ENCODE results near the gene SEL1L2.

The SEL1L2 gene

GRCh38 chr20:13870170-13870748 lies 120.2 kb downstream of the SEL1L2 start:
- no peak overlapping the region for H3K9ac ChIP-seq (ENCODE audit: low read depth, low read length)

GRCh38 chr20:13868331-13868730 lies 122.1 kb downstream of the SEL1L2 start:
- Histone ChIP-seq H3K9me3 (ENCODE audit: control insufficient read depth, insufficient read depth, low read length) (no peaks in the 10 kb centered on the region), H3K36me3 (ENCODE audit: insufficient read depth, low read length) (no peaks in the 10 kb centered on the region), H3K9ac (ENCODE audit: low read depth, low read length) (no peak overlapping the region), H3K4me1 (ENCODE audit: insufficient read depth, low read length) (peaks cover 16% of the 10 kb centered on the region)

More at GRCh38 chr20:13870170-13870748, 120.2 kb downstream of the SEL1L2 start:
- Histone ChIP-seq H3K36me3 (ENCODE audit: insufficient read depth, low read length) (no peaks in the 10 kb centered on the region), H3K4me1 (ENCODE audit: insufficient read depth, low read length) (peaks cover 22% of the 10 kb centered on the region), H3K9me3 (ENCODE audit: control insufficient read depth, insufficient read depth, low read length) (no peaks in the 10 kb centered on the region)

GRCh38 chr20:13865791-13866351 lies 124.5 kb downstream of the SEL1L2 start:
- H3K9me3 ChIP-seq (ENCODE audit: control insufficient read depth, insufficient read depth, low read length): no peaks in the 10 kb centered on the region
- no peak overlapping the region for H3K9ac ChIP-seq (ENCODE audit: low read depth, low read length)

GRCh38 chr20:13865156-13865555 lies 125.3 kb downstream of the SEL1L2 start:
- Histone ChIP-seq H3K36me3 (ENCODE audit: insufficient read depth, low read length) (no peaks in the 10 kb centered on the region), H3K9ac (ENCODE audit: low read depth, low read length) (no peak overlapping the region), H3K4me1 (ENCODE audit: insufficient read depth, low read length) (peaks cover 16% of the 10 kb centered on the region), H3K9me3 (ENCODE audit: control insufficient read depth, insufficient read depth, low read length) (no peaks in the 10 kb centered on the region)

More at GRCh38 chr20:13865791-13866351, 124.5 kb downstream of the SEL1L2 start:
- Histone ChIP-seq H3K4me1 (ENCODE audit: insufficient read depth, low read length) (peaks cover 16% of the 10 kb centered on the region), H3K36me3 (ENCODE audit: insufficient read depth, low read length) (no peaks in the 10 kb centered on the region)

GRCh38 chr20:13863244-13863643 lies 127.2 kb downstream of the SEL1L2 start:
- Histone ChIP-seq H3K9ac (ENCODE audit: low read depth, low read length) (no peak overlapping the region), H3K9me3 (ENCODE audit: control insufficient read depth, insufficient read depth, low read length) (no peaks in the 10 kb centered on the region), H3K36me3 (ENCODE audit: insufficient read depth, low read length) (no peaks in the 10 kb centered on the region), H3K4me1 (ENCODE audit: insufficient read depth, low read length) (peaks cover 16% of the 10 kb centered on the region)

GRCh38 chr20:13862245-13862644 lies 128.2 kb downstream of the SEL1L2 start:
- H3K36me3 ChIP-seq (ENCODE audit: insufficient read depth, low read length): no peaks in the 10 kb centered on the region
- no peak overlapping the region for H3K9ac ChIP-seq (ENCODE audit: low read depth, low read length)
- peaks cover 16% of the 10 kb centered on the region for H3K4me1 ChIP-seq (ENCODE audit: insufficient read depth, low read length)
- H3K9me3 ChIP-seq (ENCODE audit: control insufficient read depth, insufficient read depth, low read length): no peaks in the 10 kb centered on the region

- Histone ChIP-seq H3K4me1 (ENCODE audit: insufficient read depth, low read length) (no peaks in the 10 kb centered on the region), H3K36me3 (ENCODE audit: insufficient read depth, low read length) (no peaks in the 10 kb centered on the region), H3K9ac (ENCODE audit: low read depth, low read length) (no peak overlapping the region), H3K9me3 (ENCODE audit: control insufficient read depth, insufficient read depth, low read length) (no peaks in the 10 kb centered on the region)
Observed at GRCh38 chr20:13858871-13859270, 131.5 kb downstream of the SEL1L2 start.

GRCh38 chr20:13858439-13858838 lies 132.0 kb downstream of the SEL1L2 start:
- Histone ChIP-seq H3K9ac (ENCODE audit: low read depth, low read length) (no peak overlapping the region), H3K36me3 (ENCODE audit: insufficient read depth, low read length) (no peaks in the 10 kb centered on the region), H3K9me3 (ENCODE audit: control insufficient read depth, insufficient read depth, low read length) (no peaks in the 10 kb centered on the region), H3K4me1 (ENCODE audit: insufficient read depth, low read length) (no peaks in the 10 kb centered on the region)

- H3K9me3 ChIP-seq (ENCODE audit: control insufficient read depth, insufficient read depth, low read length): no peaks in the 10 kb centered on the region
- H3K9ac ChIP-seq (ENCODE audit: low read depth, low read length): no peak overlapping the region
- H3K4me1 ChIP-seq (ENCODE audit: insufficient read depth, low read length): no peaks in the 10 kb centered on the region
- no peaks in the 10 kb centered on the region for H3K36me3 ChIP-seq (ENCODE audit: insufficient read depth, low read length)
Observed at GRCh38 chr20:13857961-13858360, 132.5 kb downstream of the SEL1L2 start.

- no peak overlapping the region for H3K9ac ChIP-seq (ENCODE audit: low read depth, low read length)
- H3K36me3 ChIP-seq (ENCODE audit: insufficient read depth, low read length): no peaks in the 10 kb centered on the region
- H3K9me3 ChIP-seq (ENCODE audit: control insufficient read depth, insufficient read depth, low read length): no peaks in the 10 kb centered on the region
- no peaks in the 10 kb centered on the region for H3K4me1 ChIP-seq (ENCODE audit: insufficient read depth, low read length)
Observed at GRCh38 chr20:13857304-13857703, 133.1 kb downstream of the SEL1L2 start.

GRCh38 chr20:13856354-13856753 lies 134.1 kb downstream of the SEL1L2 start:
- Histone ChIP-seq H3K4me1 (ENCODE audit: insufficient read depth, low read length) (no peaks in the 10 kb centered on the region), H3K9ac (ENCODE audit: low read depth, low read length) (no peak overlapping the region), H3K36me3 (ENCODE audit: insufficient read depth, low read length) (no peaks in the 10 kb centered on the region), H3K9me3 (ENCODE audit: control insufficient read depth, insufficient read depth, low read length) (no peaks in the 10 kb centered on the region)

- H3K36me3 ChIP-seq (ENCODE audit: insufficient read depth, low read length): no peaks in the 10 kb centered on the region
- no peaks in the 10 kb centered on the region for H3K9me3 ChIP-seq (ENCODE audit: control insufficient read depth, insufficient read depth, low read length)
- no peak overlapping the region for H3K9ac ChIP-seq (ENCODE audit: low read depth, low read length)
- no peaks in the 10 kb centered on the region for H3K4me1 ChIP-seq (ENCODE audit: insufficient read depth, low read length)
Observed at GRCh38 chr20:13855613-13856012, 134.8 kb downstream of the SEL1L2 start.

- Histone ChIP-seq H3K9ac (ENCODE audit: low read depth, low read length) (no peak overlapping the region), H3K4me1 (ENCODE audit: insufficient read depth, low read length) (no peaks in the 10 kb centered on the region), H3K36me3 (ENCODE audit: insufficient read depth, low read length) (no peaks in the 10 kb centered on the region), H3K9me3 (ENCODE audit: control insufficient read depth, insufficient read depth, low read length) (no peaks in the 10 kb centered on the region)
Observed at GRCh38 chr20:13852306-13852705, 138.1 kb downstream of the SEL1L2 start.

- H3K9ac ChIP-seq (ENCODE audit: low read depth, low read length): no peak overlapping the region
- H3K4me1 ChIP-seq (ENCODE audit: insufficient read depth, low read length): no peaks in the 10 kb centered on the region
- H3K9me3 ChIP-seq (ENCODE audit: control insufficient read depth, insufficient read depth, low read length): no peaks in the 10 kb centered on the region
- no peaks in the 10 kb centered on the region for H3K36me3 ChIP-seq (ENCODE audit: insufficient read depth, low read length)
Observed at GRCh38 chr20:13851279-13851678, 139.1 kb downstream of the SEL1L2 start.

GRCh38 chr20:13844296-13844695 lies 146.1 kb downstream of the SEL1L2 start:
- Histone ChIP-seq H3K4me1 (ENCODE audit: insufficient read depth, low read length) (no peaks in the 10 kb centered on the region), H3K9me3 (ENCODE audit: control insufficient read depth, insufficient read depth, low read length) (no peaks in the 10 kb centered on the region), H3K36me3 (ENCODE audit: insufficient read depth, low read length) (no peaks in the 10 kb centered on the region), H3K9ac (ENCODE audit: low read depth, low read length) (no peak overlapping the region)

All from ES-I3 (cell line).